Measurements from ENCODE around the gene B3GALT5.

DNA sequence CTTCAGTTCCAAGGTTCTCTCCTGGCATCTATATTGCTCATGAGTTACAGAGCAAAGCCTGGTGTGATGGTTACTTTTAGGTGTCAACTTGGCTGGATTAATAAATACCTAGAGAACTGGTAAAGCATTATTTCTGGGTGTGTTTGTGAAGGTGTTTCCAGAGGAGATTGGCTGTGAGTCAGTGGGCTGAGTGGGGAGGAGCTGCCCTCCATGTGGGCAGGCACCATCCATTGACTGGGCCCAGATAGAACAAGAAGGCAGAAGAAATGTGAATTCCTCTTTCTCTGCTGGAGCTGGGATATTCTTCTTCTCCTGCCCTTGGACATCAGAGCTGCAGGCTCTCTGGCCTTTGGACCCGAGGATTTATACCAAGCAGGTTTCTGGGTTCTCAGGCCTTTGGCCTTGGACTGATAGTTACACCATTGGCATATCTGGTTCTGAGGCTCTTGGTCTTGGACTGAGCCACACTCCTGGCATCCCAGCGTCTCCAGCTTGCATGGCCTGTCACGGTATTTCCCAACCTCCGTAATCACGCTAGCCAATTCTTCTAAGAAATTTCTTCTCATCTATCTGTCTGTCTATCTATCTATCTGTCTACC is 44.5 kb downstream of the B3GALT5 start:
- TF ChIP-seq, protein P1, sequence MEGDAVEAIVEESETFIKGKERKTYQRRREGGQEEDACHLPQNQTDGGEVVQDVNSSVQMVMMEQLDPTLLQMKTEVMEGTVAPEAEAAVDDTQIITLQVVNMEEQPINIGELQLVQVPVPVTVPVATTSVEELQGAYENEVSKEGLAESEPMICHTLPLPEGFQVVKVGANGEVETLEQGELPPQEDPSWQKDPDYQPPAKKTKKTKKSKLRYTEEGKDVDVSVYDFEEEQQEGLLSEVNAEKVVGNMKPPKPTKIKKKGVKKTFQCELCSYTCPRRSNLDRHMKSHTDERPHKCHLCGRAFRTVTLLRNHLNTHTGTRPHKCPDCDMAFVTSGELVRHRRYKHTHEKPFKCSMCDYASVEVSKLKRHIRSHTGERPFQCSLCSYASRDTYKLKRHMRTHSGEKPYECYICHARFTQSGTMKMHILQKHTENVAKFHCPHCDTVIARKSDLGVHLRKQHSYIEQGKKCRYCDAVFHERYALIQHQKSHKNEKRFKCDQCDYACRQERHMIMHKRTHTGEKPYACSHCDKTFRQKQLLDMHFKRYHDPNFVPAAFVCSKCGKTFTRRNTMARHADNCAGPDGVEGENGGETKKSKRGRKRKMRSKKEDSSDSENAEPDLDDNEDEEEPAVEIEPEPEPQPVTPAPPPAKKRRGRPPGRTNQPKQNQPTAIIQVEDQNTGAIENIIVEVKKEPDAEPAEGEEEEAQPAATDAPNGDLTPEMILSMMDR (IDR thresholded peaks at IDR 0.05) = no peak
- TF ChIP-seq POLR2A (IDR thresholded peaks at IDR 0.05) = no peak

Measured in adrenal gland (tissue), 5 donors.